RWPE1 (cell line): ENCODE measurements around the gene EBF4.

Source experiments
- CTCF ChIA-PET: fragments of 350-600 bp; sonication (Branson Sonifier 250); formaldehyde crosslinking; extraction: SDS; loops from one replicate; lab custom pipeline; 2021; lab: Yijun Ruan, JAX
- POLR2A ChIA-PET: fragments of 400-600 bp; formaldehyde crosslinking; extraction: SDS; loops from one replicate; lab custom pipeline; 2020; ENCODE audit warnings: antibody characterized with exemption; ENCODE audit not compliant: low non-redundant PET; lab: Yijun Ruan, JAX
- DNase-seq: peaks from one replicate; pipeline ENCODE4 v3.0.0; 2012; ENCODE audit warnings: low spot score
- H3K27ac ChIP-seq: fragments of 450-650 bp; 2 replicates; pipeline ENCODE4 v1.5.1; 2017
- TF ChIP-seq, protein P1 (sequence below): fragments of 450-650 bp; conservative IDR thresholded peaks from 2 replicates; pipeline ENCODE4 v1.5.1; 2017; ENCODE audit warnings: low read depth, mild to moderate bottlenecking

EBF4 gene

DNA sequence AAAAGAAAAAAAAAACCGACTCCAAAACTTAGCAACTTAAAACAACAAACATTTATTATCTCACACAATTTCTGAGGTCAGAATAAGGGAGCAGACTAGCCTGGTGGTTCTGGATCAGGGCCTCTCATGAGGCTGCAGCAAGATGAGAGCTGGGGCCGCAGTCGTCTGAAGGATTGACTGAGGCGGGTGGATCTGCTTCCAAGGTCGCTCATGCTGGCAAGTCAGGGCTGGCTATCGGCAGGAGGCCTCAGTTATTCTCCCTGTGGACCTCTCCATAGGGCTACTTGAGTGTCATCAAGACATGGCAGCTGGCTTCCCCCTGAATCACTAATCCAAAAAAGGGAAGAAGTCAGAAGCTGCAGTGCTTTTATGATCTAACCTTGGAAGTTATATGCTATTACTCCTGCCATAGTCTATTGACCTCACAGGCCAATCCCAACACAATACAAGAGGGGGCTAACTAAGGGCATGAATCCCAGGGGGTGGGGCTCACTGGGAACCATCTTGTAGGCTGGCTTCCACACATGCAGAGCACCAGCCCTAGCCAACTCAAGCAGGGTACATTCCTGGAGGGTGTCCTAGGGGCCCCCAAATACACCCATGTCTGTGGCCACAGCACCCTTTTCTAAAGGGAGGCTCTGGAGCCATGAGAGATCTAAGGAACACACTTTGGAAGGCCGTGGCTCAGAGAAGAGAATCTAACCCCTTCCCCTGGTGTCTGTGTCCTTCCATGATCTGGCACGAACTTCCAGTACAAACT lies 11.3 kb downstream of the EBF4 start:
- TF ChIP-seq, protein P1, sequence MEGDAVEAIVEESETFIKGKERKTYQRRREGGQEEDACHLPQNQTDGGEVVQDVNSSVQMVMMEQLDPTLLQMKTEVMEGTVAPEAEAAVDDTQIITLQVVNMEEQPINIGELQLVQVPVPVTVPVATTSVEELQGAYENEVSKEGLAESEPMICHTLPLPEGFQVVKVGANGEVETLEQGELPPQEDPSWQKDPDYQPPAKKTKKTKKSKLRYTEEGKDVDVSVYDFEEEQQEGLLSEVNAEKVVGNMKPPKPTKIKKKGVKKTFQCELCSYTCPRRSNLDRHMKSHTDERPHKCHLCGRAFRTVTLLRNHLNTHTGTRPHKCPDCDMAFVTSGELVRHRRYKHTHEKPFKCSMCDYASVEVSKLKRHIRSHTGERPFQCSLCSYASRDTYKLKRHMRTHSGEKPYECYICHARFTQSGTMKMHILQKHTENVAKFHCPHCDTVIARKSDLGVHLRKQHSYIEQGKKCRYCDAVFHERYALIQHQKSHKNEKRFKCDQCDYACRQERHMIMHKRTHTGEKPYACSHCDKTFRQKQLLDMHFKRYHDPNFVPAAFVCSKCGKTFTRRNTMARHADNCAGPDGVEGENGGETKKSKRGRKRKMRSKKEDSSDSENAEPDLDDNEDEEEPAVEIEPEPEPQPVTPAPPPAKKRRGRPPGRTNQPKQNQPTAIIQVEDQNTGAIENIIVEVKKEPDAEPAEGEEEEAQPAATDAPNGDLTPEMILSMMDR: no peak
- no peak overlapping the region for H3K27ac ChIP-seq
- ChIA-PET CTCF (no interaction called here), POLR2A (no interaction called here)
- no peak for DNase-seq

GRCh38 chr20:2705931-2706645 lies 13.5 kb downstream of the EBF4 start:
- ChIA-PET CTCF (no interaction called here), POLR2A (no interaction called here)
- TF ChIP-seq, protein P1: no peak
- DNase-seq: no peak
- no peak overlapping the region for H3K27ac ChIP-seq

GRCh38 chr20:2706688-2707352 lies 14.2 kb downstream of the EBF4 start:
- ChIA-PET POLR2A (no interaction called here), CTCF (interaction anchor here (0.6 kb wide), 1 partner anchor 89 kb away, joined by 3 read pairs; no protein-coding TSS in a partner anchor)
- DNase-seq: no peak
- H3K27ac ChIP-seq: no peak overlapping the region
- TF ChIP-seq, protein P1: no peak

DNA sequence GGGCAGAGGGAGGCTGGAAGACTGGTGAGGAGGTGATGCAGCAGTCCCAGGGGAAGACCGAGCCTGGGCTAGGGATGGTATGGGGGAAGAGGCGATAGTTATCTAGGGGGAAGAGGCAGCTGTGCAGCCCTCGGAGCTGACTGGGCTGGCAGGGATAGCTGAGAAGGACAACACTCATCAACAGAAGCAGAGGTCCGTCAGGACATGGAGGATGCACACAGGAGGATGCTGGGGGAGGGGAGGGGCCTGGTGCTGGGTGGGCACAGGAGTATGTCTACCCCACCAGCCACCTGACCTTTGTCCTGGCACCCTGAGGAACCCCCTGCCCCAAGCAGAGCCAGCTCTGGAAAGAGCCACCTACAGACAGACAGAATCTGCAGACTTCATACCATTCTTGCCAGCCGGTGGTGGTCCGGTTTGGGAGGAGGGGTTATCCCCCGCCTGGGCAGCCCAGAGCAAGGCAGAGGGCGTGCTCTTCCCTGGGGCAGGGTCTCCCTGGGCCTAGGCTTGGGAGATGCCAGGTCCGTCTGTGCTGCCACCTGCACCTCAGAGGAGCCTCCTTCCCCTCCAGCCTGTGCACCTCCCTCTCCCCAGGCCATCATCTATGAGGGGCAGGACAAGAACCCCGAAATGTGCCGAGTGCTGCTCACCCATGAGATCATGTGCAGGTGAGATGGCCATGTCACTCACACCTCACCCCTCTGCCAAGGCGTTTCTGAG lies 14.9 kb downstream of the EBF4 start:
- no peak for DNase-seq
- ChIA-PET POLR2A (no interaction called here), CTCF (interaction anchor here (0.6 kb wide), 2 partner anchors 89 to 308 kb away, joined by 3 to 4 read pairs; no protein-coding TSS in a partner anchor)
- H3K27ac ChIP-seq: no peak overlapping the region
- TF ChIP-seq, protein P1: no peak

GRCh38 chr20:2708073-2708415 lies 15.5 kb downstream of the EBF4 start:
- POLR2A ChIA-PET: no interaction called here
- TF ChIP-seq, protein P1: no peak
- DNase-seq: no peak
- no peak overlapping the region for H3K27ac ChIP-seq
- CTCF ChIA-PET: interaction anchor here (0.6 kb wide), 1 partner anchor 307 kb away, joined by 4 read pairs; no protein-coding TSS in a partner anchor

DNA sequence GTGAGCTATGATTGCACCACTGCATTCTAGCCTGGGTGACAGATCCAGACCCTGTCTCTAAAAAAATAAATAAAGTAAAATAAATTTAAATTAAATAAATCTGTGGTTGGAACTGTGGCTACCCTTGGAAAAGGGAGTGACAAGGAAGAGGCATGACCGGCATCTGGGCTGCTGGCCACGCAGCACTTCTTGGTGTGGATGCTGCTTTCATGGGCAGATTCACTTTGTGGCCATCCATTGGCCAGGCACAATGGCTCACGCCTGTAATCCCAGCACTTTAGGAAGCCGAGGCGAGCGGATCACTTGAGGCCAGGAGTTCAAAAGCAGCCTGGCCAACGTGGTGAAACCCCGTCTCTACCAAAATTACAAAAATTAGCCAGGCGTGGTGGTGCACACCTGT lies 16.1 kb downstream of the EBF4 start:
- TF ChIP-seq, protein P1: no peak
- POLR2A ChIA-PET: no interaction called here
- DNase-seq: no peak
- CTCF ChIA-PET: no interaction called here
- no peak overlapping the region for H3K27ac ChIP-seq
